OCI-LY7 (cell line): ENCODE measurements around the gene FBXL16. TPM values are rescaled to one million over a fixed set of nuclear protein-coding genes. Genes with fewer than 3 reads are reported as not detected.

Experiments used
- BruUV-seq: library from RNA; stranded (reverse); fragments of 400-500 nt; replicated peaks from 2 replicates; lab custom pipeline; 2021; lab: Mats Ljungman, UMichigan
- CTCF ChIA-PET: fragments of 300-600 bp; sonication (Branson Sonifier 250); formaldehyde crosslinking; loops from one replicate; lab custom pipeline; 2022; ENCODE audit warnings: antibody characterized with exemption; ENCODE audit not compliant: unreplicated experiment; lab: Charles Lee
- POLR2A ChIA-PET: fragments of 300-600 bp; sonication (Branson Sonifier 250); formaldehyde crosslinking; loops from one replicate; lab custom pipeline; 2022; ENCODE audit warnings: antibody characterized with exemption; lab: Charles Lee
- DNase-seq: peaks from one replicate; pipeline ENCODE4 v3.0.0-alpha.2; 2015; ENCODE audit warnings: low spot score
- H2AFZ ChIP-seq: fragments of 200-600 bp; sonication (generic), shearing (Covaris generic); 2 replicates; pipeline ENCODE4 v1.6.1; 2014; ENCODE audit warnings: mild to moderate bottlenecking, antibody characterized with exemption, low read length, moderate library complexity
- H3K27ac ChIP-seq: fragments of 200-600 bp; sonication (generic); 2 replicates; pipeline ENCODE4 v1.5.1; 2014; ENCODE audit warnings: mixed run types, low read depth, mild to moderate bottlenecking, moderate library complexity, low read length, inconsistent platforms; ENCODE audit not compliant: poor library complexity, severe bottlenecking
- H3K36me3 ChIP-seq: fragments of 200-600 bp; sonication (generic); 2 replicates; pipeline ENCODE4 v1.6.1; 2014; ENCODE audit warnings: mild to moderate bottlenecking, antibody characterized with exemption, low read length, moderate library complexity, mixed read lengths; ENCODE audit not compliant: insufficient read depth
- H3K4me1 ChIP-seq: fragments of 200-600 bp; sonication (generic); 2 replicates; pipeline ENCODE4 v1.5.1; 2014; ENCODE audit warnings: mild to moderate bottlenecking, low read length; ENCODE audit not compliant: insufficient read depth, poor library complexity, severe bottlenecking
- H3K4me2 ChIP-seq: fragments of 200-600 bp; sonication (generic); 2 replicates; pipeline ENCODE4 v1.6.1; 2014; ENCODE audit warnings: mild to moderate bottlenecking, low read length
- H3K4me3 ChIP-seq: fragments of 200-600 bp; sonication (generic); 2 replicates; pipeline ENCODE4 v1.5.1; 2014; ENCODE audit warnings: mild to moderate bottlenecking, low read depth, low read length; ENCODE audit not compliant: poor library complexity, severe bottlenecking
- H3K79me2 ChIP-seq: fragments of 200-600 bp; sonication (generic); 2 replicates; pipeline ENCODE4 v1.6.1; 2016; ENCODE audit warnings: low read depth, mild to moderate bottlenecking, low read length, moderate library complexity, mixed read lengths; ENCODE audit not compliant: insufficient read depth
- H3K9me2 ChIP-seq: fragments of 200-600 bp; sonication (generic); 2 replicates; pipeline ENCODE4 v1.6.1; 2016; ENCODE audit warnings: mild to moderate bottlenecking, low read length, mixed read lengths; ENCODE audit not compliant: insufficient read depth
- H3K9me3 ChIP-seq: fragments of 200-600 bp; sonication (generic); 2 replicates; pipeline ENCODE4 v1.6.1; 2014; ENCODE audit warnings: mild to moderate bottlenecking, mixed run types, low read length, mixed read lengths
- H4K20me1 ChIP-seq: fragments of 200-600 bp; sonication (generic); 2 replicates; pipeline ENCODE4 v1.6.1; 2014; ENCODE audit warnings: mild to moderate bottlenecking, antibody characterized with exemption, low read length, moderate library complexity, mixed read lengths; ENCODE audit not compliant: insufficient read depth
- CTCF ChIP-seq: fragments of 200-600 bp; sonication (generic); conservative IDR thresholded peaks from 2 replicates; pipeline ENCODE4 v1.5.1; 2014; ENCODE audit warnings: mild to moderate bottlenecking, antibody characterized with exemption, low read length, moderate library complexity, mixed read lengths
- EZH2phosphoT487 ChIP-seq: fragments of 200-600 bp; sonication (generic); IDR thresholded peaks from 2 replicates; pipeline ENCODE4 v1.6.1; 2018; ENCODE audit warnings: low read depth, borderline replicate concordance, mild to moderate bottlenecking, mixed run types, antibody characterized with exemption, low read length, moderate library complexity, mixed read lengths
- intact Hi-C: fragments of 100-400 bp; cut with micrococcal nuclease; formaldehyde crosslinking; loops from one replicate; pipeline ENCODE4 v1.10.0; 2022; ENCODE audit not compliant: unreplicated experiment
- total RNA-seq, 2 experiments: library from RNA; depleted of rRNA in 1 of 2; stranded (reverse); fragments of >200 nt in 1 of 2; shearing (Covaris generic) in 1 of 2; gene quantifications; 2 replicates each; pipeline ENCODE4 v1.2.3, GENCODE V29; 2014 to 2022

Gene FBXL16
- total RNA-seq, 2 experiments from 2014 or later = 0.16 to 0.42 TPM

GRCh38 chr16:728890-729744, 23.5 kb upstream of the FBXL16 start:
- no peak for DNase-seq
- intact Hi-C loops = no loop called here
- Histone ChIP-seq H3K4me3 (no peak overlapping the region), H3K9me3 (no peaks in the 10 kb centered on the region), H3K36me3 (peaks cover 47% of the 10 kb centered on the region), H3K9me2 (no peaks in the 10 kb centered on the region), H4K20me1 (no peaks in the 10 kb centered on the region), H3K79me2 (no peaks in the 10 kb centered on the region), H3K27ac (peak overlapping the region; percentile 71), H2AFZ (no peak overlapping the region), H3K4me2 (peak overlapping the region; percentile 100; the same call in 1 of the 2 replicates), H3K4me1 (peaks cover 22% of the 10 kb centered on the region)
- TSS peak; percentile 66 for BruUV-seq
- CTCF ChIA-PET = no interaction called here
- TF ChIP-seq EZH2phosphoT487 (no peak), CTCF (no peak)
- POLR2A ChIA-PET = interaction anchor here (1.2 to 1.3 kb wide), 2 partner anchors 8 kb away, joined by 4 to 8 read pairs; partner anchors contain the start of gene ANTKMT

GRCh38 chr16:728131-728889, 22.7 kb upstream of the FBXL16 start:
- H3K9me3 ChIP-seq = no peaks in the 10 kb centered on the region
- intact Hi-C loops = no loop called here
- no peaks in the 10 kb centered on the region for H3K79me2 ChIP-seq
- ChIA-PET POLR2A (interaction anchor here (0.7 to 1.2 kb wide), 3 partner anchors 8 to 14 kb away, joined by 3 to 8 read pairs (median 5); partner anchors contain the start of gene METRN), CTCF (interaction anchor here (0.6 kb wide), 1 partner anchor 15 kb away, joined by 3 read pairs; no protein-coding TSS in a partner anchor)
- H2AFZ ChIP-seq = no peak overlapping the region
- H3K4me3 ChIP-seq = peak overlapping the region; percentile 86
- peaks cover 41% of the 10 kb centered on the region for H3K36me3 ChIP-seq
- peak overlapping the region; percentile 100 for H3K4me2 ChIP-seq
- no peaks in the 10 kb centered on the region for H3K9me2 ChIP-seq
- no peak for TF ChIP-seq CTCF
- no peak for TF ChIP-seq EZH2phosphoT487
- peak overlapping the region; percentile 71 for H3K27ac ChIP-seq
- peaks cover 30% of the 10 kb centered on the region for H3K4me1 ChIP-seq
- BruUV-seq = no TSS peak
- peak; percentile 85 for DNase-seq
- no peaks in the 10 kb centered on the region for H4K20me1 ChIP-seq
